Stimulated activated memory B cell treated with anti-CD40 and anti-IgM and Interleukin-4, amounts not matched to agents 10 μg/mL and 1 μg/mL and 100 μg/mL, for 72 hours (primary cell): ENCODE measurements around the gene EIF4A3.

Source experiments
- ATAC-seq: fragments of 150-1000 bp; cut with Tn5 transposase; 2 replicates; pipeline ENCODE4 v1.10.0; 2021
- H3K27ac Mint-ChIP-seq: one replicate; pipeline ENCODE4 v1.8.0; 2022; ENCODE audit warnings: mild to moderate bottlenecking, mixed read lengths
- H3K27me3 Mint-ChIP-seq: one replicate; pipeline ENCODE4 v1.8.0; 2022; ENCODE audit warnings: mixed read lengths
- H3K36me3 Mint-ChIP-seq: one replicate; pipeline ENCODE4 v1.8.0; 2022; ENCODE audit warnings: mixed read lengths
- H3K4me1 Mint-ChIP-seq: one replicate; pipeline ENCODE4 v1.8.0; 2022; ENCODE audit warnings: mixed read lengths
- H3K4me3 Mint-ChIP-seq: one replicate; pipeline ENCODE4 v1.8.0; 2022; ENCODE audit warnings: mild to moderate bottlenecking, moderate library complexity, mixed read lengths
- H3K9me3 Mint-ChIP-seq: one replicate; pipeline ENCODE4 v1.8.0; 2022; ENCODE audit warnings: mixed read lengths

EIF4A3 gene

GRCh38 chr17:80114758-80115157 lies 32.2 kb downstream of the EIF4A3 start:
- H3K27me3 Mint-ChIP-seq = peaks cover 9% of the 10 kb centered on the region
- peaks cover 10% of the 10 kb centered on the region for H3K9me3 Mint-ChIP-seq
- no peak overlapping the region for H3K27ac Mint-ChIP-seq
- H3K4me1 Mint-ChIP-seq = peaks cover 19% of the 10 kb centered on the region
- no peak overlapping the region for H3K4me3 Mint-ChIP-seq
- no peak for ATAC-seq
- H3K36me3 Mint-ChIP-seq = peaks cover 14% of the 10 kb centered on the region

GRCh38 chr17:80113033-80113484 lies 33.9 kb downstream of the EIF4A3 start:
- Mint-ChIP-seq H3K4me3 (no peak overlapping the region), H3K36me3 (peaks cover 14% of the 10 kb centered on the region), H3K9me3 (peaks cover 10% of the 10 kb centered on the region), H3K27me3 (peaks cover 9% of the 10 kb centered on the region), H3K27ac (no peak overlapping the region), H3K4me1 (peaks cover 19% of the 10 kb centered on the region)
- peak; percentile 35 for ATAC-seq

GRCh38 chr17:80112471-80113032 lies 34.4 kb downstream of the EIF4A3 start:
- H3K4me3 Mint-ChIP-seq = no peak overlapping the region
- peaks cover 10% of the 10 kb centered on the region for H3K9me3 Mint-ChIP-seq
- H3K27ac Mint-ChIP-seq = no peak overlapping the region

GRCh38 chr17:80111702-80112470 lies 35.0 kb downstream of the EIF4A3 start:
- H3K9me3 Mint-ChIP-seq = peaks cover 10% of the 10 kb centered on the region
- H3K4me1 Mint-ChIP-seq = peaks cover 19% of the 10 kb centered on the region
- no peak overlapping the region for H3K4me3 Mint-ChIP-seq
- no peak for ATAC-seq
- H3K27ac Mint-ChIP-seq = no peak overlapping the region
- peaks cover 14% of the 10 kb centered on the region for H3K36me3 Mint-ChIP-seq
- peaks cover 9% of the 10 kb centered on the region for H3K27me3 Mint-ChIP-seq

More at GRCh38 chr17:80112471-80113032, 34.4 kb downstream of the EIF4A3 start:
- H3K4me1 Mint-ChIP-seq = peaks cover 19% of the 10 kb centered on the region
- ATAC-seq = peak; percentile 3
- peaks cover 9% of the 10 kb centered on the region for H3K27me3 Mint-ChIP-seq
- H3K36me3 Mint-ChIP-seq = peaks cover 14% of the 10 kb centered on the region

GRCh38 chr17:80110927-80111701 lies 35.8 kb downstream of the EIF4A3 start:
- Mint-ChIP-seq H3K36me3 (peaks cover 17% of the 10 kb centered on the region), H3K4me1 (peaks cover 19% of the 10 kb centered on the region), H3K27me3 (peaks cover 9% of the 10 kb centered on the region), H3K27ac (no peak overlapping the region), H3K4me3 (no peak overlapping the region), H3K9me3 (peaks cover 10% of the 10 kb centered on the region)
- ATAC-seq = no peak

GRCh38 chr17:80110447-80110812 lies 36.5 kb downstream of the EIF4A3 start:
- ATAC-seq = no peak
- H3K4me3 Mint-ChIP-seq = no peak overlapping the region

GRCh38 chr17:80109713-80110446 lies 37.0 kb downstream of the EIF4A3 start:
- Mint-ChIP-seq H3K9me3 (peaks cover 2% of the 10 kb centered on the region), H3K27me3 (peaks cover 9% of the 10 kb centered on the region), H3K36me3 (peaks cover 11% of the 10 kb centered on the region), H3K27ac (no peak overlapping the region), H3K4me3 (no peak overlapping the region), H3K4me1 (peaks cover 19% of the 10 kb centered on the region)
- no peak for ATAC-seq

More at GRCh38 chr17:80110447-80110812, 36.5 kb downstream of the EIF4A3 start:
- H3K27ac Mint-ChIP-seq = no peak overlapping the region
- peaks cover 9% of the 10 kb centered on the region for H3K27me3 Mint-ChIP-seq
- peaks cover 8% of the 10 kb centered on the region for H3K9me3 Mint-ChIP-seq
- H3K4me1 Mint-ChIP-seq = peaks cover 19% of the 10 kb centered on the region
- H3K36me3 Mint-ChIP-seq = peaks cover 16% of the 10 kb centered on the region

GRCh38 chr17:80109066-80109660 lies 37.8 kb downstream of the EIF4A3 start:
- ATAC-seq = no peak
- H3K9me3 Mint-ChIP-seq = no peaks in the 10 kb centered on the region
- peaks cover 6% of the 10 kb centered on the region for H3K36me3 Mint-ChIP-seq
- no peak overlapping the region for H3K4me3 Mint-ChIP-seq
- H3K27ac Mint-ChIP-seq = no peak overlapping the region
- peaks cover 9% of the 10 kb centered on the region for H3K27me3 Mint-ChIP-seq
- peaks cover 19% of the 10 kb centered on the region for H3K4me1 Mint-ChIP-seq

GRCh38 chr17:80108036-80108971 lies 38.6 kb downstream of the EIF4A3 start:
- peaks cover 18% of the 10 kb centered on the region for H3K4me1 Mint-ChIP-seq
- H3K27me3 Mint-ChIP-seq = peaks cover 9% of the 10 kb centered on the region
- no peak for ATAC-seq
- H3K4me3 Mint-ChIP-seq = no peak overlapping the region
- H3K36me3 Mint-ChIP-seq = peaks cover 6% of the 10 kb centered on the region
- no peak overlapping the region for H3K27ac Mint-ChIP-seq
- no peaks in the 10 kb centered on the region for H3K9me3 Mint-ChIP-seq

- H3K27me3 Mint-ChIP-seq = peaks cover 9% of the 10 kb centered on the region
- peaks cover 6% of the 10 kb centered on the region for H3K36me3 Mint-ChIP-seq
- H3K27ac Mint-ChIP-seq = no peak overlapping the region
- no peak for ATAC-seq
- H3K9me3 Mint-ChIP-seq = no peaks in the 10 kb centered on the region
- H3K4me3 Mint-ChIP-seq = no peak overlapping the region
- H3K4me1 Mint-ChIP-seq = peaks cover 17% of the 10 kb centered on the region
Measured at GRCh38 chr17:80107231-80108021, 39.5 kb downstream of the EIF4A3 start.

- peaks cover 21% of the 10 kb centered on the region for H3K4me1 Mint-ChIP-seq
- H3K27ac Mint-ChIP-seq = no peak overlapping the region
- ATAC-seq = no peak
- peaks cover 9% of the 10 kb centered on the region for H3K27me3 Mint-ChIP-seq
- no peaks in the 10 kb centered on the region for H3K9me3 Mint-ChIP-seq
- H3K36me3 Mint-ChIP-seq = peaks cover 6% of the 10 kb centered on the region
- no peak overlapping the region for H3K4me3 Mint-ChIP-seq
Measured at GRCh38 chr17:80106751-80107150, 40.2 kb downstream of the EIF4A3 start.

GRCh38 chr17:80106176-80106575 lies 40.8 kb downstream of the EIF4A3 start:
- no peak for ATAC-seq
- H3K4me3 Mint-ChIP-seq = no peak overlapping the region
- H3K9me3 Mint-ChIP-seq = no peaks in the 10 kb centered on the region
- peaks cover 17% of the 10 kb centered on the region for H3K4me1 Mint-ChIP-seq
- peaks cover 6% of the 10 kb centered on the region for H3K36me3 Mint-ChIP-seq
- H3K27me3 Mint-ChIP-seq = peaks cover 5% of the 10 kb centered on the region
- H3K27ac Mint-ChIP-seq = no peak overlapping the region

GRCh38 chr17:80105762-80106161 lies 41.2 kb downstream of the EIF4A3 start:
- Mint-ChIP-seq H3K4me1 (peaks cover 20% of the 10 kb centered on the region), H3K9me3 (no peaks in the 10 kb centered on the region), H3K36me3 (peaks cover 6% of the 10 kb centered on the region), H3K4me3 (no peak overlapping the region), H3K27me3 (peaks cover under 1% of the 10 kb centered on the region), H3K27ac (no peak overlapping the region)
- ATAC-seq = no peak
